ENCODE data around the gene CSNK1G3. TPM values are rescaled to one million over a fixed set of nuclear protein-coding genes. Genes with fewer than 3 reads are reported as not detected.

The CSNK1G3 gene
- total RNA-seq, 2 donors from 2014 or later: 55.5 to 78.3 TPM

DNA sequence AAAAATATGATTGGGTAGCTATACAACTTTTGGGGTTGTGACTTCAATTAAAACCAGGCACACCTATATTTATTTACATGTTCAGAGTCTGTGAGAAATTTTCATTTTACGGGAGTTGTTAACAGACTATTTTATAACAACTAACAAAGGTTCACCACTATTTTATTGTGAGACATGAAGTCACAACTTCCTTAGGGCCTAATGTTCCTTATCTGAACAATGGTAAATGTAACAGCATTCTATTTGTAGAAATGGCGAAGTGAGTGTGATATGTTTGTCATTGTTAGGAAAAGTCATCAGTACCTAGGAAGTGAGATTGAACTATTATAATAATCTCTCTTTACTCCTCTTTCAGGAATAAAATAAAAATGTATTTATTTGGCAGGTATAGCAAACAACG is 67.4 kb downstream of the CSNK1G3 start:
- no peak overlapping the region for H3K4me3 ChIP-seq
- peak overlapping the region; percentile 13 for H3K27ac ChIP-seq
- no peaks in the 10 kb centered on the region for H3K36me3 ChIP-seq
- intact Hi-C loops (cut with DNase I): no loop called here
- TF ChIP-seq, protein P1, sequence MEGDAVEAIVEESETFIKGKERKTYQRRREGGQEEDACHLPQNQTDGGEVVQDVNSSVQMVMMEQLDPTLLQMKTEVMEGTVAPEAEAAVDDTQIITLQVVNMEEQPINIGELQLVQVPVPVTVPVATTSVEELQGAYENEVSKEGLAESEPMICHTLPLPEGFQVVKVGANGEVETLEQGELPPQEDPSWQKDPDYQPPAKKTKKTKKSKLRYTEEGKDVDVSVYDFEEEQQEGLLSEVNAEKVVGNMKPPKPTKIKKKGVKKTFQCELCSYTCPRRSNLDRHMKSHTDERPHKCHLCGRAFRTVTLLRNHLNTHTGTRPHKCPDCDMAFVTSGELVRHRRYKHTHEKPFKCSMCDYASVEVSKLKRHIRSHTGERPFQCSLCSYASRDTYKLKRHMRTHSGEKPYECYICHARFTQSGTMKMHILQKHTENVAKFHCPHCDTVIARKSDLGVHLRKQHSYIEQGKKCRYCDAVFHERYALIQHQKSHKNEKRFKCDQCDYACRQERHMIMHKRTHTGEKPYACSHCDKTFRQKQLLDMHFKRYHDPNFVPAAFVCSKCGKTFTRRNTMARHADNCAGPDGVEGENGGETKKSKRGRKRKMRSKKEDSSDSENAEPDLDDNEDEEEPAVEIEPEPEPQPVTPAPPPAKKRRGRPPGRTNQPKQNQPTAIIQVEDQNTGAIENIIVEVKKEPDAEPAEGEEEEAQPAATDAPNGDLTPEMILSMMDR (IDR thresholded peaks at IDR 0.05): no peak
- DNase-seq: no peak
- no peaks in the 10 kb centered on the region for H3K9me3 ChIP-seq
- H3K9ac ChIP-seq (ENCODE audit: low read depth in 2 of 2, low read length in 2 of 2): no peak overlapping the region
- H3K27me3 ChIP-seq: no peaks in the 10 kb centered on the region
- H3K4me1 ChIP-seq: no peaks in the 10 kb centered on the region

DNA sequence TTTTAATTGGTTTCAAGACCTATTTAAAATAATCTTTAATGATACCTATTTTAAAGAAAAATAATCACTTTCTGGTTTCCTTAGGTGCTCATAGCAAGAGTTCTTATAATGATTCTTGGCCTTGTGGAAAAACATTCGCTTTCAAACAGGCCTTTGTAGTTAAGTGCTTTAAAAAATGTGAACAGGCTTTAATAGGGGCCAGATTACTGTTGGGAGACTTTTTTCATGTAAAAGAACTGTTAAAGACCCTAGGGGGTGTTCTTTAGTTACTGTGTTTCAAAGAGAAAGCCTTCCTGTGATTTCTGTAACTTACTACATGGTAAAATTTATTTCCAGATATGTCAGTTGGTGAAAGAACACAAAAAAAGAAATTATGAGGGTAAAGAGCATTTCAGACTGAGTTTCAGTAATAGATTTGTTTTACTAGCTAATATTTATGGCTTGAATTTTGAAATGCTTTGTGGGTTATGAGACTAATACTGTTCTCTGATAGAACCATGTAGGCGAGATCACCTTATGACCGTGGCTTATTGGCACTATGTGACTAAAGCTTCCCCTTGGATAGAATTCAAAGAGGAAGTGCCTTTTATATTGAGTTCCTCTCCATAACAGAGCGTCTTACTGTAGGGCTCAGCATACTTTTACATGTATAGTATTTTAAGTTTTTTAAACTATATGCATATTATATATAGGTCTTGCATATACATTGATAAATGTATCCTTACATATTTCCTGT is 70.7 kb downstream of the CSNK1G3 start:
- no peaks in the 10 kb centered on the region for H3K9me3 ChIP-seq
- H3K27ac ChIP-seq: no peak overlapping the region
- intact Hi-C loops (cut with DNase I): no loop called here
- H3K9ac ChIP-seq (ENCODE audit: low read depth in 2 of 2, low read length in 2 of 2): no peak overlapping the region
- no peaks in the 10 kb centered on the region for H3K36me3 ChIP-seq
- TF ChIP-seq, protein P1 (IDR thresholded peaks at IDR 0.05): no peak
- no peaks in the 10 kb centered on the region for H3K27me3 ChIP-seq
- no peak overlapping the region for H3K4me3 ChIP-seq
- H3K4me1 ChIP-seq: no peaks in the 10 kb centered on the region
- DNase-seq: peak; percentile 18

GRCh38 chr5:123585871-123586270 is 73.9 kb downstream of the CSNK1G3 start:
- intact Hi-C loops (cut with DNase I): no loop called here
- H3K9me3 ChIP-seq: no peaks in the 10 kb centered on the region
- H3K4me3 ChIP-seq: no peak overlapping the region
- TF ChIP-seq, protein P1 (IDR thresholded peaks at IDR 0.05): no peak
- H3K27me3 ChIP-seq: no peaks in the 10 kb centered on the region
- DNase-seq: no peak
- no peaks in the 10 kb centered on the region for H3K4me1 ChIP-seq
- H3K9ac ChIP-seq (ENCODE audit: low read depth in 2 of 2, low read length in 2 of 2): no peak overlapping the region
- H3K27ac ChIP-seq: no peak overlapping the region
- H3K36me3 ChIP-seq: no peaks in the 10 kb centered on the region

GRCh38 chr5:123594434-123594833 is 82.5 kb downstream of the CSNK1G3 start:
- no peaks in the 10 kb centered on the region for H3K27me3 ChIP-seq
- TF ChIP-seq, protein P1 (IDR thresholded peaks at IDR 0.05): no peak
- intact Hi-C loops (cut with DNase I): no loop called here
- H3K9me3 ChIP-seq: no peaks in the 10 kb centered on the region
- H3K27ac ChIP-seq: no peak overlapping the region
- no peaks in the 10 kb centered on the region for H3K4me1 ChIP-seq
- DNase-seq: no peak
- no peak overlapping the region for H3K9ac ChIP-seq (ENCODE audit: low read depth in 2 of 2, low read length in 2 of 2)
- no peak overlapping the region for H3K4me3 ChIP-seq
- no peaks in the 10 kb centered on the region for H3K36me3 ChIP-seq

DNA sequence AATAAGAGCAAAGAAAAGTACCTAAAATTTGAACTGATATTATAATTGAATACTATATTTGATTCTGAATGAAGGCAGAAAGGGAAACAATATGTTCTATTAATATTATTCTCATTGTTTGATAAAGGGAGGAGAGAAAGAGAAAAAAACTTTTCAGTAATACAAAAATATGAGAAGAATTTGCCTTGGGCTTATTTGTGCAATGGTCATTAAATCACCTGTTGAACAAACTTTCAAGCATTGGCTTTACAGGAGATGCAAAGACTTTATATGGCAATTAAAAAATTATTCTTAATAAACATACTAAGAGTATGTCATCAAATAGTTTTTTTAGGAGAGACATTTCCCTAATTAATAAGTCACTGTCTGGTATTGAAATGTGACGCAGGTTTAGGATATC is 85.0 kb downstream of the CSNK1G3 start:
- no peak for DNase-seq
- no peak overlapping the region for H3K4me3 ChIP-seq
- H3K9ac ChIP-seq (ENCODE audit: low read depth in 2 of 2, low read length in 2 of 2): no peak overlapping the region
- H3K9me3 ChIP-seq: no peaks in the 10 kb centered on the region
- TF ChIP-seq, protein P1 (IDR thresholded peaks at IDR 0.05): no peak
- H3K36me3 ChIP-seq: no peaks in the 10 kb centered on the region
- intact Hi-C loops (cut with DNase I): no loop called here
- no peaks in the 10 kb centered on the region for H3K27me3 ChIP-seq
- H3K27ac ChIP-seq: no peak overlapping the region
- H3K4me1 ChIP-seq: no peaks in the 10 kb centered on the region

Data from colonic mucosa (tissue), 4 donors.